GM12892 (cell line): ENCODE results near the gene MGAT5.

ENCODE experiments used
- POLR2A ChIP-seq: IDR thresholded peaks from 2 replicates; pipeline ENCODE4 v1.6.1; 2011; ENCODE audit warnings: low read depth, low read length, control low read depth
- TAF1 ChIP-seq: IDR thresholded peaks from 2 replicates; pipeline ENCODE4 v1.6.1; 2011; ENCODE audit warnings: low read depth, mild to moderate bottlenecking, control low read depth, low read length, borderline replicate concordance

GRCh38 chr2:134336352-134336751 lies 82.5 kb downstream of the MGAT5 start:
- TF ChIP-seq POLR2A (no peak), TAF1 (no peak)
